HepG2 (cell line): Measurements from ENCODE around the gene SERPINB6. TPM values are rescaled to one million over a fixed set of nuclear protein-coding genes. Genes with fewer than 3 reads are reported as not detected.

Experiments used
- ARNTL ChIP-seq: sonication (generic); formaldehyde crosslinking; IDR thresholded peaks from 2 replicates; pipeline ENCODE4 v1.4.0; 2020; ENCODE audit warnings: mild to moderate bottlenecking, missing genetic modification reagents
- CSRNP1 ChIP-seq: sonication (generic); formaldehyde crosslinking; IDR thresholded peaks from 2 replicates; pipeline ENCODE4 v1.8.1; 2023; ENCODE audit warnings: mild to moderate bottlenecking, missing genetic modification reagents
- DR1 ChIP-seq: sonication (generic); formaldehyde crosslinking; IDR thresholded peaks from 2 replicates; pipeline ENCODE4 v1.8.0; 2021; ENCODE audit warnings: mild to moderate bottlenecking, missing genetic modification reagents, inconsistent platforms
- GATAD1 ChIP-seq: IDR thresholded peaks from 2 replicates; pipeline ENCODE4 v1.6.1; 2016; ENCODE audit warnings: missing genetic modification reagents, missing compliant biosample characterization
- HES4 ChIP-seq: sonication (generic); formaldehyde crosslinking; IDR thresholded peaks from 2 replicates; pipeline ENCODE4 v1.9.0; 2021; ENCODE audit warnings: mild to moderate bottlenecking, missing genetic modification reagents, borderline replicate concordance
- HOXA3 ChIP-seq: sonication (generic); formaldehyde crosslinking; IDR thresholded peaks from 2 replicates; pipeline ENCODE4 v1.5.0; 2020; ENCODE audit warnings: missing genetic modification reagents
- HOXD1 ChIP-seq: sonication (generic); formaldehyde crosslinking; IDR thresholded peaks from 2 replicates; pipeline ENCODE4 v1.5.0; 2020; ENCODE audit warnings: missing genetic modification reagents
- KDM5A ChIP-seq: fragments of 200-600 bp; sonication (generic); IDR thresholded peaks from 2 replicates; pipeline ENCODE4 v1.7.0; 2018; ENCODE audit warnings: antibody characterized with exemption, mild to moderate bottlenecking, low read length, borderline replicate concordance
- MYPOP ChIP-seq: sonication (generic); formaldehyde crosslinking; IDR thresholded peaks from 2 replicates; pipeline ENCODE4 v1.8.1; 2023; ENCODE audit warnings: mild to moderate bottlenecking, moderate library complexity, missing genetic modification reagents
- RFX1 ChIP-seq: fragments of 450-650 bp; IDR thresholded peaks from 2 replicates; pipeline ENCODE4 v1.6.1; 2017
- SALL1 ChIP-seq: sonication (generic); formaldehyde crosslinking; IDR thresholded peaks from 2 replicates; pipeline ENCODE4 v1.8.0; 2022; ENCODE audit warnings: mild to moderate bottlenecking, missing genetic modification reagents
- SNAPC2 ChIP-seq: sonication (generic); formaldehyde crosslinking; IDR thresholded peaks from 2 replicates; pipeline ENCODE4 v1.8.1; 2022; ENCODE audit warnings: mild to moderate bottlenecking, missing genetic modification reagents
- SP5 ChIP-seq: IDR thresholded peaks from 2 replicates; pipeline ENCODE4 v1.6.1; 2016; ENCODE audit warnings: low read depth, borderline replicate concordance
- SRY ChIP-seq: sonication (generic); formaldehyde crosslinking; IDR thresholded peaks from 2 replicates; pipeline ENCODE4 v1.8.0; 2022; ENCODE audit warnings: mild to moderate bottlenecking, missing genetic modification reagents
- STAT6 ChIP-seq: sonication (generic); formaldehyde crosslinking; IDR thresholded peaks from 2 replicates; pipeline ENCODE4 v1.4.0; 2020; ENCODE audit warnings: missing genetic modification reagents, mild to moderate bottlenecking, borderline replicate concordance
- TRIM24 ChIP-seq: sonication (generic); formaldehyde crosslinking; IDR thresholded peaks from 2 replicates; pipeline ENCODE4 v1.8.0; 2022; ENCODE audit warnings: mild to moderate bottlenecking, missing genetic modification reagents
- ZFAT ChIP-seq: sonication (generic); formaldehyde crosslinking; conservative IDR thresholded peaks from 2 replicates; pipeline ENCODE4 v1.8.1; 2023; ENCODE audit warnings: missing genetic modification reagents, inconsistent platforms
- ZFP36 ChIP-seq: fragments of 150-350 bp; IDR thresholded peaks from 2 replicates; pipeline ENCODE4 v1.6.1; 2018; ENCODE audit warnings: borderline replicate concordance, low read length, low read depth; ENCODE audit not compliant: partially characterized antibody
- ZKSCAN1 ChIP-seq: fragments of 150-350 bp; IDR thresholded peaks from 2 replicates; pipeline ENCODE4 v1.6.1; 2014; ENCODE audit warnings: low read length
- ZNF44 ChIP-seq: sonication (generic); formaldehyde crosslinking; IDR thresholded peaks from 2 replicates; pipeline ENCODE4 v1.5.1; 2020; ENCODE audit warnings: mild to moderate bottlenecking, missing genetic modification reagents
- ZNF598 ChIP-seq: sonication (generic); formaldehyde crosslinking; IDR thresholded peaks from 2 replicates; pipeline ENCODE4 v1.5.1; 2020; ENCODE audit warnings: mild to moderate bottlenecking, missing genetic modification reagents, borderline replicate concordance
- ZUFSP ChIP-seq: sonication (generic); formaldehyde crosslinking; IDR thresholded peaks from 2 replicates; pipeline ENCODE4 v1.9.0; 2021; ENCODE audit warnings: missing genetic modification reagents, mild to moderate bottlenecking, borderline replicate concordance
- polyA plus RNA-seq, 8 experiments: library from polyadenylated mRNA; depleted of rRNA in 3 of 8; stranded (reverse) in 7 of 8; unstranded in 1 of 8; fragments of >200 nt; fragmentation: Illumina TruSeq in 4 of 8; extraction: Trizol in 4 of 8; gene quantifications; 2 replicates each; pipeline versions ENCODE4 v1.2.1 to v1.2.3, GENCODE V29; 2011 to 2016; ENCODE audit warnings: low read depth in 4 of 8, missing spikeins in 1 of 8, mixed read lengths in 1 of 8; ENCODE audit not compliant: insufficient read depth in 1 of 8
- total RNA-seq, 5 experiments: library from RNA; depleted of rRNA; stranded (reverse); fragments of >200 nt; fragmentation: Illumina TruSeq; extraction: Trizol; gene quantifications; 2 replicates each; pipeline ENCODE4 v1.2.3, GENCODE V29; 2016; ENCODE audit warnings: low read depth in 1 of 5

Gene SERPINB6
- total and polyA plus RNA-seq, 2 of the 13 experiments (the other 11 are each of a cell fraction or from before 2014, with no cell fraction given), result 38.2 to 61.3 TPM

- TF ChIP-seq CSRNP1, result peak; percentile 65; the same call in 1 of the 2 replicates
- peak; percentile 77; the same call in 1 of the 2 replicates for TF ChIP-seq SP5 (CRISPR knock-in tag)
- TF ChIP-seq SALL1 (CRISPR knock-in tag), result peak; percentile 86
- TF ChIP-seq SNAPC2, result no peak
- no peak; the same call in 1 of the 2 replicates for TF ChIP-seq HOXD1 (CRISPR knock-in tag)
- peak; percentile 43; the same call in 1 of the 2 replicates for TF ChIP-seq DR1 (CRISPR knock-in tag)
- TF ChIP-seq ARNTL (CRISPR knock-in tag), result peak; percentile 33; the same call in 1 of the 2 replicates
- peak; percentile 36; the same call in 1 of the 2 replicates for TF ChIP-seq HOXA3
- TF ChIP-seq KDM5A, result no peak
- TF ChIP-seq GATAD1, result no peak; the same call in none of the 2 replicates
- TF ChIP-seq ZNF598 (CRISPR knock-in tag), result 0 out of 2 replicates have a peak, but pooled peaks have one; percentile 64
- no peak for TF ChIP-seq ZFP36
- no peak for TF ChIP-seq ZKSCAN1
- 0 out of 2 replicates have a peak, but pooled peaks have one; percentile 36 for TF ChIP-seq STAT6 (CRISPR knock-in tag)
- TF ChIP-seq SRY (CRISPR knock-in tag), result 0 out of 2 replicates have a peak, but pooled peaks have one; percentile 43
- TF ChIP-seq TRIM24 (CRISPR knock-in tag), result no peak
- no peak for TF ChIP-seq ZUFSP (CRISPR knock-in tag)
- peak; percentile 65 for TF ChIP-seq MYPOP (CRISPR knock-in tag)
- no peak for TF ChIP-seq RFX1
- TF ChIP-seq HES4 (CRISPR knock-in tag), result peak; percentile 78
- TF ChIP-seq ZNF44 (CRISPR knock-in tag), result no peak
- no peak for TF ChIP-seq ZFAT
Observed at GRCh38 chr6:2971420-2972218, at the start of gene SERPINB6 (continued).
